Muscle layer of duodenum (tissue), 2 donors: Measurements from ENCODE around the gene DIP2C.

ENCODE experiments used
- H3K27ac ChIP-seq: one replicate; pipeline ENCODE4 v1.7.0; 2013; ENCODE audit warnings: mild to moderate bottlenecking, low read length
- H3K27me3 ChIP-seq: one replicate; pipeline ENCODE4 v1.7.0; 2013; ENCODE audit warnings: low read depth, mild to moderate bottlenecking, control low read depth, low read length
- H3K36me3 ChIP-seq, 2 donors: one replicate each; pipeline ENCODE4 v1.7.0; 2013; ENCODE audit warnings: low read length in 2 of 2, control low read depth in 1 of 2, mild to moderate bottlenecking in 1 of 2; ENCODE audit not compliant: insufficient read depth in 2 of 2, control insufficient read depth in 1 of 2
- H3K4me1 ChIP-seq, 2 donors: one replicate each; pipeline ENCODE4 v1.7.0; 2013; ENCODE audit warnings: low read length in 2 of 2, mild to moderate bottlenecking in 2 of 2, control low read depth in 1 of 2, moderate library complexity in 1 of 2; ENCODE audit not compliant: insufficient read depth in 2 of 2, control insufficient read depth in 1 of 2
- H3K4me3 ChIP-seq, 2 donors: one replicate each; pipeline ENCODE4 v1.7.0; 2013; ENCODE audit warnings: low read length in 2 of 2, low read depth in 1 of 2, mild to moderate bottlenecking in 1 of 2
- H3K9me3 ChIP-seq, 2 donors: one replicate each; pipeline ENCODE4 v1.7.0; 2013; ENCODE audit warnings: low read length in 2 of 2, control low read depth in 1 of 2, mild to moderate bottlenecking in 1 of 2; ENCODE audit not compliant: control insufficient read depth in 1 of 2
- donor health status: healthy.

DIP2C gene

GRCh38 chr10:627032-627992 is 62.2 kb downstream of the DIP2C start:
- Histone ChIP-seq H3K4me1 (peaks cover 11 to 32% of the 10 kb centered on the region in 2 donors), H3K4me3 (no peak overlapping the region), H3K27ac (no peak overlapping the region), H3K36me3 (peaks cover 0 to 6% of the 10 kb centered on the region in 2 donors), H3K27me3 (no peaks in the 10 kb centered on the region), H3K9me3 (no peaks in the 10 kb centered on the region)

GRCh38 chr10:625751-626711 is 63.4 kb downstream of the DIP2C start:
- Histone ChIP-seq H3K9me3 (no peaks in the 10 kb centered on the region), H3K27ac (peak overlapping the region; percentile 80), H3K4me3 (no peak overlapping the region), H3K27me3 (no peaks in the 10 kb centered on the region), H3K4me1 (peaks cover 11 to 32% of the 10 kb centered on the region in 2 donors), H3K36me3 (peaks cover 0 to 6% of the 10 kb centered on the region in 2 donors)

GRCh38 chr10:625333-625696 is 64.2 kb downstream of the DIP2C start:
- Histone ChIP-seq H3K27ac (peak overlapping the region; percentile 80), H3K36me3 (peaks cover 0 to 6% of the 10 kb centered on the region in 2 donors), H3K27me3 (no peaks in the 10 kb centered on the region), H3K4me3 (peak overlapping the region in 1 of 2 donors; percentile 39), H3K4me1 (peaks cover 11 to 32% of the 10 kb centered on the region in 2 donors), H3K9me3 (no peaks in the 10 kb centered on the region)

- Histone ChIP-seq H3K36me3 (peaks cover 0 to 6% of the 10 kb centered on the region in 2 donors), H3K27me3 (no peaks in the 10 kb centered on the region), H3K4me3 (peak overlapping the region in 1 of 2 donors; percentile 39), H3K27ac (peak overlapping the region; percentile 80), H3K9me3 (no peaks in the 10 kb centered on the region), H3K4me1 (peaks cover 11 to 32% of the 10 kb centered on the region in 2 donors)
Observed at GRCh38 chr10:624605-625332, 64.7 kb downstream of the DIP2C start.

GRCh38 chr10:624312-624604 is 65.2 kb downstream of the DIP2C start:
- H3K4me3 ChIP-seq: peak overlapping the region in 1 of 2 donors; percentile 39
- H3K9me3 ChIP-seq: no peaks in the 10 kb centered on the region
- H3K27me3 ChIP-seq: no peaks in the 10 kb centered on the region
- H3K27ac ChIP-seq: peak overlapping the region; percentile 49
- peaks cover 11 to 33% of the 10 kb centered on the region in 2 donors for H3K4me1 ChIP-seq
- H3K36me3 ChIP-seq: peaks cover 0 to 6% of the 10 kb centered on the region in 2 donors

- Histone ChIP-seq H3K4me3 (peak overlapping the region in 1 of 2 donors; percentile 39), H3K36me3 (peaks cover 0 to 6% of the 10 kb centered on the region in 2 donors), H3K27me3 (no peaks in the 10 kb centered on the region), H3K4me1 (peaks cover 11 to 38% of the 10 kb centered on the region in 2 donors), H3K27ac (peak overlapping the region; percentile 49), H3K9me3 (no peaks in the 10 kb centered on the region)
Observed at GRCh38 chr10:623477-624311, 65.8 kb downstream of the DIP2C start.

- H3K4me1 ChIP-seq: peaks cover 11 to 45% of the 10 kb centered on the region in 2 donors
- H3K9me3 ChIP-seq: no peaks in the 10 kb centered on the region
- no peaks in the 10 kb centered on the region for H3K27me3 ChIP-seq
- peaks cover 0 to 6% of the 10 kb centered on the region in 2 donors for H3K36me3 ChIP-seq
- H3K27ac ChIP-seq: no peak overlapping the region
- H3K4me3 ChIP-seq: no peak overlapping the region
Observed at GRCh38 chr10:623014-623413, 66.5 kb downstream of the DIP2C start.

GRCh38 chr10:621981-622740 is 67.3 kb downstream of the DIP2C start:
- Histone ChIP-seq H3K27ac (no peak overlapping the region), H3K9me3 (no peaks in the 10 kb centered on the region), H3K4me1 (peaks cover 11 to 50% of the 10 kb centered on the region in 2 donors), H3K36me3 (peaks cover 0 to 6% of the 10 kb centered on the region in 2 donors), H3K4me3 (no peak overlapping the region), H3K27me3 (no peaks in the 10 kb centered on the region)

- no peak overlapping the region for H3K4me3 ChIP-seq
- H3K9me3 ChIP-seq: no peaks in the 10 kb centered on the region
- no peak overlapping the region for H3K27ac ChIP-seq
- H3K4me1 ChIP-seq: peaks cover 11 to 54% of the 10 kb centered on the region in 2 donors
- peaks cover 0 to 6% of the 10 kb centered on the region in 2 donors for H3K36me3 ChIP-seq
- no peaks in the 10 kb centered on the region for H3K27me3 ChIP-seq
Observed at GRCh38 chr10:621513-621912, 68.0 kb downstream of the DIP2C start.
